GM21619 (cell line): ENCODE data around the gene ASB4.
"Not testable (repeated sequence)": the region's sequence is repeated elsewhere in the genome, so short reads cannot be mapped to it uniquely, and the experiment has no call there.

ENCODE experiments used
- ATAC-seq: cut with Tn5 transposase; IDR thresholded peaks from one replicate; pipeline ENCODE4 v1.9.1; 2021; ENCODE audit not compliant: unreplicated experiment

The ASB4 gene

GRCh38 chr7:95478272-95479037 is 7.3 kb upstream of the ASB4 start:
- ATAC-seq = no peak

GRCh38 chr7:95479992-95480624 is 5.6 kb upstream of the ASB4 start:
- peak; percentile 51 for ATAC-seq

GRCh38 chr7:95481271-95482165 is 4.2 kb upstream of the ASB4 start:
- no peak for ATAC-seq

- no peak for ATAC-seq
Observed at GRCh38 chr7:95482424-95482823, 3.3 kb upstream of the ASB4 start.

GRCh38 chr7:95490231-95490762 is 4.6 kb downstream of the ASB4 start:
- ATAC-seq = no peak

GRCh38 chr7:95491201-95491600 is 5.5 kb downstream of the ASB4 start:
- no peak for ATAC-seq

- ATAC-seq = no peak
Observed at GRCh38 chr7:95491634-95492314, 6.0 kb downstream of the ASB4 start.

GRCh38 chr7:95493247-95493646 is 7.5 kb downstream of the ASB4 start:
- no peak for ATAC-seq

- ATAC-seq = no peak
Observed at GRCh38 chr7:95493844-95494243, 8.1 kb downstream of the ASB4 start.

- ATAC-seq = peak; percentile 91
Observed at GRCh38 chr7:95501261-95501832, 15.6 kb downstream of the ASB4 start.

GRCh38 chr7:95502403-95502802 is 16.7 kb downstream of the ASB4 start:
- no peak for ATAC-seq

- no peak for ATAC-seq
Observed at GRCh38 chr7:95503271-95504131, 17.8 kb downstream of the ASB4 start.

- ATAC-seq = not testable (repeated sequence)
Observed at GRCh38 chr7:95504132-95504588, 18.4 kb downstream of the ASB4 start.

GRCh38 chr7:95508780-95509179 is 23.0 kb downstream of the ASB4 start:
- no peak for ATAC-seq

GRCh38 chr7:95509199-95509598 is 23.5 kb downstream of the ASB4 start:
- ATAC-seq = peak; percentile 44

- peak; percentile 85 for ATAC-seq
Observed at GRCh38 chr7:95511716-95512260, 26.0 kb downstream of the ASB4 start.

- peak; percentile 88 for ATAC-seq
Observed at GRCh38 chr7:95517458-95517857, 31.7 kb downstream of the ASB4 start.

- ATAC-seq = peak; percentile 40
Observed at GRCh38 chr7:95517870-95518269, 32.1 kb downstream of the ASB4 start.

- ATAC-seq = no peak
Observed at GRCh38 chr7:95520136-95520535, 34.4 kb downstream of the ASB4 start.
